IPS-20b (cell line): ENCODE results near the gene OLA1.
"Not testable (repeated sequence)": the region's sequence is repeated elsewhere in the genome, so short reads cannot be mapped to it uniquely, and the experiment has no call there.

Experiments
- H3K27ac ChIP-seq: one replicate; pipeline ENCODE4 v1.5.1; 2013; ENCODE audit warnings: low read length
- H3K27me3 ChIP-seq: 2 replicates; pipeline ENCODE4 v1.6.1; 2013; ENCODE audit warnings: mild to moderate bottlenecking, low read length, inconsistent platforms; ENCODE audit not compliant: insufficient read depth
- H3K36me3 ChIP-seq: 2 replicates; pipeline ENCODE4 v1.6.1; 2013; ENCODE audit warnings: low read depth, mild to moderate bottlenecking, inconsistent platforms, low read length, moderate library complexity; ENCODE audit not compliant: insufficient read depth
- H3K4me1 ChIP-seq: 2 replicates; pipeline ENCODE4 v1.6.1; 2013; ENCODE audit warnings: mild to moderate bottlenecking, control low read depth, inconsistent platforms, low read length, moderate library complexity; ENCODE audit not compliant: insufficient read depth
- H3K4me3 ChIP-seq: 2 replicates; pipeline ENCODE4 v1.5.1; 2013; ENCODE audit warnings: mild to moderate bottlenecking, low read length, inconsistent platforms
- H3K9ac ChIP-seq: 2 replicates; pipeline ENCODE4 v1.6.1; 2013; ENCODE audit warnings: low read depth, mild to moderate bottlenecking, inconsistent platforms, low read length, moderate library complexity
- H3K9me3 ChIP-seq: 2 replicates; pipeline ENCODE4 v1.6.1; 2013; ENCODE audit warnings: mild to moderate bottlenecking, low read depth, low read length, inconsistent platforms; ENCODE audit not compliant: insufficient read depth

Gene OLA1

DNA sequence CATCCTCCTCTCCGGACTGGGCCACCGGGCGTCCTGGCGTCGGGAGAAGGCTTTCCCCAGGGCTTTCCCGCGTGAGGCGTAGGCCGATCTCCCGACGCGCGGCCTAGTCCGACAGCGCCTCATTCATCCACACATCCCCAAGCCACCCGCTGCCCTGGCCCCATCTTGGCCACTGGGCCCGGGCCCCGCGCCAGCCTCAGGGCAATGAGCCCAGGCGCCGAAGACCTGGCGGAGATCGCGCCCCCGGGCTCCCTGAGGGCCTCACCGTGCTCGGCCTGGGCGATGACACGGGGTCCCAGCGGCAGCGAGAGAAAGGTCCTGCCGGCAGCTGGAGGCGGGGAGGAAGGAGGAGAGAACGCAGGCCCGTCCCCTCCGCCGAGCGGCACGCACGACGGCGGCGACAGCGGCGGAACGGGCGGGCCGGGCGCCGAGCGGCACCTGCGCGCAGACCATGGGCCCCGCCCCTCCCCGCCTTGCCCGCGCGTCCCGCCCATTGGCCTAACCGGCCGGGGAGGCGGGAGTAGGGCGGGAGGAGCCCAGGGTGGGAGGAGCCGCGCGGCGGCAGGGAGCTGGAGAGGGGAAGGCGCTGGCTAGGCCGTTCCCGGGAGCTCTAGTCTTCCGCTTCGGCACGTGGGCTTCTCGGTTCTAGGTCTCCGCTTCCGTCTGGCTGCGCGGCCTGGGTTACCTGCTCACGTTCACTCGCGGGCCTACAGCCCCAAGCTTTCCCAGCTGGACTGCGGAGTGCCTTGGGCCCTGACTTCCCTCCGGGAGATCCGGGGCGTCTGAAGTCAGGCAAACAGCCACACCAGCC lies at the start of gene OLA1:
TSS of gene OLA1 (minus strand) at position 346 of the 811 bp plus-strand sequence. CDS start 1,717 bp downstream, outside the sequence.
- H3K4me3 ChIP-seq, result peak within 1 kb of the TSS; percentile 76
- peaks cover 12% of the 10 kb centered on the region; the same call in 1 of the 2 replicates for H3K27me3 ChIP-seq
- H3K27ac ChIP-seq, result peak within 1 kb of the TSS; percentile 48

DNA sequence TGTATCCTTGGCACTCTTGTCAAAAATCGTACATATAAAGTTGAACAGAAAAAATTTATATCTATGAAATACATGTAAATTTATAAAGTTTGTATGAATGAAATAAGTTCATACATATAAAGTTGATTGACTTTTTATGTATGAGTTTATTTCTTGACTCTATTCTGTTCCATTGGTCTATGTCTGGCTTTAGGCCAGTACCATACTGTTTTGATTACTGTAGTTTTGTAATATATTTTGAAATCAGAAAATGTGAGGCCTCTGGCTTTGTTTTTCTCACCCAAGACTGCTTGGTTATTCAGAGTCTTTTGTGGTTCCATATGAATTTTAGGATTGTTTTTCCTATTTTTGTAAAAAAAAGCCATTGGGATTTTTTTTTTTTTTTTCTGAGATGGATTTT lies 44.6 kb upstream of the OLA1 start:
- peaks cover 9% of the 10 kb centered on the region; the same call in 1 of the 2 replicates for H3K9me3 ChIP-seq
- H3K4me1 ChIP-seq, result no peaks in the 10 kb centered on the region
- H3K27me3 ChIP-seq, result no peaks in the 10 kb centered on the region
- H3K27ac ChIP-seq, result no peak overlapping the region
- H3K36me3 ChIP-seq, result no peaks in the 10 kb centered on the region
- no peak overlapping the region for H3K9ac ChIP-seq
- H3K4me3 ChIP-seq, result no peak overlapping the region

More for the DNA sequence above, at the start of gene OLA1:
- H3K9ac ChIP-seq, result peak within 1 kb of the TSS; percentile 87
- peaks cover 6% of the 10 kb centered on the region; the same call in 1 of the 2 replicates for H3K4me1 ChIP-seq
- H3K9me3 ChIP-seq, result no peaks in the 10 kb centered on the region
- H3K36me3 ChIP-seq, result peaks cover 20% of the 10 kb centered on the region

DNA sequence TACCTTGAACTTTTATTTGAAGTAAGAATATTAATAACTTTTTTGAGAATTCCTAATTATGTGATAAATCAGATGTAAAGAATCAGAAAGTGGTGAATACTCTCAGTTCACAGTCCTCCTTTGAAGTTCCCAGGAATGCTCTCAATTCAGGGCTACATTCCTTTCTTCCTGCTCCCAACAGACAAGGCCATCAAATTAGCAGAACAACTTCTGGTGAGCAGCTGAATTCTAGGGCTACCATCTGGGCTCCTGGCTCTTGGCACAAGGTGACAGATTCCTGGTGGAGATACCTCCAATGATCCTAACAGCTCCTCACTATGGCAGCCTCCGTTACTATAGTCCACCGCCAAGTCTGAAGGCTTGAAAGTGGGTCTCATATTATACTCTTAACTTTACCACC lies 37.8 kb upstream of the OLA1 start:
- Histone ChIP-seq H3K36me3 (no peaks in the 10 kb centered on the region), H3K27ac (no peak overlapping the region), H3K4me1 (no peaks in the 10 kb centered on the region), H3K27me3 (no peaks in the 10 kb centered on the region), H3K9me3 (no peaks in the 10 kb centered on the region), H3K9ac (no peak overlapping the region), H3K4me3 (no peak overlapping the region)

GRCh38 chr2:174282441-174282840 lies 34.1 kb upstream of the OLA1 start:
- Histone ChIP-seq H3K4me3 (no peak overlapping the region), H3K9ac (no peak overlapping the region), H3K9me3 (no peaks in the 10 kb centered on the region), H3K4me1 (no peaks in the 10 kb centered on the region), H3K27me3 (no peaks in the 10 kb centered on the region), H3K27ac (no peak overlapping the region), H3K36me3 (no peaks in the 10 kb centered on the region)

- Histone ChIP-seq H3K27me3 (no peaks in the 10 kb centered on the region), H3K9me3 (no peaks in the 10 kb centered on the region), H3K9ac (no peak overlapping the region), H3K4me3 (no peak overlapping the region), H3K4me1 (no peaks in the 10 kb centered on the region), H3K27ac (no peak overlapping the region), H3K36me3 (no peaks in the 10 kb centered on the region)
Observed at GRCh38 chr2:174281736-174282135, 33.4 kb upstream of the OLA1 start.

DNA sequence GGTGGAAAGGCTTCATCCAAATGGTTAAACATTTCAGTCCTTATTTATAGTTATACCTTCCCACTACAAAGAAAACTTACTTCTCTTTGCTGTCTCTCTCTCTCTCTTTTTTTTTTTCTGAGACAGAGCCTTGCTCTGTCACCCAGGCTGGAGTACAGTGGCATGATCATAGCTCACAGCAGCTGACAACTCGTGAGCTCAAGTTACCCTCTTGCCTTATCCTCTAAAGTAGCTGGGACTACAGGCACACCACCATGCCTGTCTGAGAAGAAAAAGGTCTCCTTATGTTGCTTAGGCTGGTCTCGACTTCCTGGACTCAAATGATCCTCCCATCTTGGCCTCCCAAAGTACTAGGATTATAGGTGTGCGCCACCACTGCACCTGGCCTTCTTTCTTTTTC lies 32.3 kb upstream of the OLA1 start:
- H3K27ac ChIP-seq, result no peak overlapping the region
- H3K9ac ChIP-seq, result no peak overlapping the region
- no peak overlapping the region for H3K4me3 ChIP-seq
- H3K4me1 ChIP-seq, result no peaks in the 10 kb centered on the region
- no peaks in the 10 kb centered on the region for H3K36me3 ChIP-seq
- H3K9me3 ChIP-seq, result no peaks in the 10 kb centered on the region
- no peaks in the 10 kb centered on the region for H3K27me3 ChIP-seq

- not testable (repeated sequence) for H3K9me3 ChIP-seq, H3K27me3 ChIP-seq, H3K9ac ChIP-seq, H3K4me3 ChIP-seq, H3K27ac ChIP-seq, H3K36me3 ChIP-seq
- H3K4me1 ChIP-seq, result peaks cover 16% of the 10 kb centered on the region; the same call in 1 of the 2 replicates
Observed at GRCh38 chr2:174270263-174270662, 21.9 kb upstream of the OLA1 start.

GRCh38 chr2:174266288-174266687 lies 18.0 kb upstream of the OLA1 start:
- Histone ChIP-seq H3K9me3 (no peaks in the 10 kb centered on the region), H3K4me1 (peaks cover 16% of the 10 kb centered on the region; the same call in 1 of the 2 replicates), H3K27ac (no peak overlapping the region), H3K27me3 (no peaks in the 10 kb centered on the region), H3K9ac (no peak overlapping the region), H3K36me3 (no peaks in the 10 kb centered on the region), H3K4me3 (no peak overlapping the region)

GRCh38 chr2:174263997-174264396 lies 15.7 kb upstream of the OLA1 start:
- Histone ChIP-seq H3K4me1 (peaks cover 16% of the 10 kb centered on the region; the same call in 1 of the 2 replicates), H3K27ac (no peak overlapping the region), H3K9me3 (no peaks in the 10 kb centered on the region), H3K9ac (no peak overlapping the region), H3K4me3 (no peak overlapping the region), H3K27me3 (no peaks in the 10 kb centered on the region), H3K36me3 (no peaks in the 10 kb centered on the region)

- Histone ChIP-seq H3K4me3 (no peak overlapping the region), H3K9ac (no peak overlapping the region), H3K36me3 (no peaks in the 10 kb centered on the region), H3K27me3 (no peaks in the 10 kb centered on the region), H3K9me3 (no peaks in the 10 kb centered on the region), H3K27ac (no peak overlapping the region), H3K4me1 (no peaks in the 10 kb centered on the region)
Observed at GRCh38 chr2:174259981-174260380, 11.6 kb upstream of the OLA1 start.

DNA sequence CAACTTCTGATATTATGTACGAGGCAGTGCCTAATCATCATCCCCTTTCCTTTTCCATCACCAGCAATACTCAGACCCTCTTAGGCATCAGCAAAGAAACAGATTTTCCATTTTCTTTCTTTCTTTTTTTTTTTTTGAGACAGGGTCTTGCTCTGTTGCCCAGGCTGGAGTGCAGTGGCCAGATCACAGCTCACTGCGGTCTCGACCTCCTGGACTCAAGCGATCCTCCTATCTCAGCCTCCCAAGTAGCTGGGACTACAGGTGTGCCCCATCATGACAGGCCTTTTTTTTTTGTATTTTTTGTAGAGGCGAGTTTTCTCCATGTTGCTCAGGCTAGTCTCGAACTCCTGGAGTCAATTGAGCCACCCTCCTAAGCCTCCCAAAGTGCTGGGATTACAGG lies 5.9 kb upstream of the OLA1 start:
- Histone ChIP-seq H3K9ac (no peak overlapping the region), H3K27ac (no peak overlapping the region), H3K4me1 (no peaks in the 10 kb centered on the region; the same call in 1 of the 2 replicates), H3K4me3 (no peak overlapping the region), H3K36me3 (no peaks in the 10 kb centered on the region), H3K27me3 (peaks cover 6% of the 10 kb centered on the region; the same call in 1 of the 2 replicates), H3K9me3 (no peaks in the 10 kb centered on the region)

DNA sequence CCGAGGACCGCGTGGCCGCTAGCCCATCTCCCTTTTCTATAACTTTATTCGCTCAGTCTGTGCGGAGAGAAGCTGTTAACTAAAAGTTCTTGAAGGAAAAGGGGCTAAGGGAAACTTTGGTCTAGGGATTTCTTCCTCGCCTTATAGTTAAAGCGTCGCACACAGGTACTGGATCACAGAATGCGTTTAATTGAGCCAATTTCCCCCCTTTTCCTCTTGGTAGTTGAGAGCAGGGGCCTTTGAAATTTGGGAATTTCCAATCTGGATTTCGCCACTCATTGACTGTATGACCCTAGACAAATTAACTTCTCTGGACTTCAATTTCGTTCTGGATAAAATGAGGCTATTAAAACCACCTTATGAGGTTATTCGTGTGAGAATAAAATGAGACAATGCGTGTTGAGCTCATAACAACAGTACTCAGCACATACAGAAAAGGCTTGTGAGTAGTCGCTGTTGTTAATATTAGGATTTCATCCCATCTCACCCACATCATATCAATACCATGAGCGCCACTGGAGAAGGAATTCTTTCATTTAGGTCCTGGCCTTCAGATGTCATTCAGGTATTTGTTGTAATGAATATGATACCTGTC lies 763 bp upstream of the OLA1 start:
- Histone ChIP-seq H3K27ac (peak overlapping the region; percentile 48), H3K4me3 (peak overlapping the region; percentile 71), H3K9ac (peak overlapping the region; percentile 87), H3K36me3 (peaks cover 14% of the 10 kb centered on the region), H3K4me1 (peaks cover 6% of the 10 kb centered on the region; the same call in 1 of the 2 replicates), H3K9me3 (no peaks in the 10 kb centered on the region), H3K27me3 (peaks cover 12% of the 10 kb centered on the region; the same call in 1 of the 2 replicates)
